NOMO-1 (cell line): Measurements from ENCODE around the gene SMC1A.
"Not testable (repeated sequence)": the region's sequence is repeated elsewhere in the genome, so short reads cannot be mapped to it uniquely, and the experiment has no call there.

Experiments
- DNase-seq, 2 experiments: peaks; one replicate each; lab custom pipeline; 2025; ENCODE audit not compliant: unreplicated experiment in 2 of 2; lab: John Stamatoyannopoulos, UW

Gene SMC1A

GRCh38 chrX:53422086-53422860 is at the start of gene SMC1A:
Gene SMC1A (minus strand): TSS chrX:53422654. CDS start chrX:53422600, 54 bp downstream.
- DNase-seq, result peak; percentile 85 to 89

GRCh38 chrX:53471346-53471745 is 48.9 kb upstream of the SMC1A start:
- no peak for DNase-seq

DNA sequence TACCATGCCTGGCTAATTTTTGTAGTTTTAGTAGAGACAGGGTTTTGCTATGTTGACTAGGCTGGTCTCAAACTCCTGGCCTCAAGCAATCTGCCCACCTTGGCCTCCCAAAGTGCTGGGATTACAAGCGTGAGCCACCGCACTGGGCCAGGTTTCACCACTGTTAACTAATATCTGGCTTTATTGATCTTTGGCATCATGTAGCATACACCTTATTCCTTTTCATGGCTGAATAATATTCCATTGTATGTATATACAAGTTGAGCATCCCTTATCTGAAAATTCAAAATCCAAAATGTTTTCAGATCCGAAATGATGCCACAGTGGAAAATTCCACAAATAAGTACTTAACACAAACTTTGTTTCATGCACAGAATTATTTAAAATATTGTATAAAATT is 46.2 kb upstream of the SMC1A start:
- DNase-seq, result not testable (repeated sequence)

GRCh38 chrX:53458082-53458481 is 35.6 kb upstream of the SMC1A start:
- DNase-seq, result no peak

DNA sequence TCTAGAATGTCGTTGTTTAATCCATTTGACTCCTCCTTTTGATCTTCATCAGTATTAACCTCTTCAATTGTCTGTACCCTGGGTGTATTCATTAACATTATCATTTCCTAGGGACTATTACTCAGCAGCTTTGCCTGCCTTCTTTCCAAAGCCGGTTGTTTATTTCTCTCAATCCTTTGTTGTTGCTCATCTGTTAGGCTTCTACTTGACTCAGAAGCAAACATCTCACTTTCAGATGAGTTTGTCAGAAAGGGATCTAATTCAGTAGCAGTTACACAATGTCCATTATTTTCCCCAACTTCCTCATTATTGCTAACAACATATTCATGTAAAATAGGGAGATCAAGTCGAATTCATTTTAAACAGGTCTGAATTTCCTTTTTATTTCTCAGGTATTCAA is 33.8 kb upstream of the SMC1A start:
- DNase-seq, result peak in 1 of 2 experiments; percentile 41

DNA sequence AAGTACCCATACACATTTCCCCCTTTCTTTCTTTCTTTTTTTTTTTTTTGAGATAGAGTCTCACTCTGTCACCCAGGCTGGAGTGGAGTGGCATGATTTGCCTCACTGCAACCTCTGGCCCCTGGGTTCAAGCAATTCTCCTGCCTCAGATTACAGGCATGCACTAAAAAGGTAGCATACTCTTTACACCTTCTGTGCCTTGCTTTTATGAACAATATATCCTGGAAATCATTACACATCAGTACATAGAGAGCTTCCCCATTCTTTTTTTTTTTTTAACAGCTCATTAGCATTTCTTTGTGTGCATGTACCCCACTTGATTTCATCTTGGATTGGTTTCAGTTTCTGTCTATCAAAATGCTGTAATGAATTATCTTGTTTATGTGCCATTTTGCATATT is 30.4 kb upstream of the SMC1A start:
- DNase-seq, result no peak

GRCh38 chrX:53449632-53450031 is 27.2 kb upstream of the SMC1A start:
- DNase-seq, result no peak

DNA sequence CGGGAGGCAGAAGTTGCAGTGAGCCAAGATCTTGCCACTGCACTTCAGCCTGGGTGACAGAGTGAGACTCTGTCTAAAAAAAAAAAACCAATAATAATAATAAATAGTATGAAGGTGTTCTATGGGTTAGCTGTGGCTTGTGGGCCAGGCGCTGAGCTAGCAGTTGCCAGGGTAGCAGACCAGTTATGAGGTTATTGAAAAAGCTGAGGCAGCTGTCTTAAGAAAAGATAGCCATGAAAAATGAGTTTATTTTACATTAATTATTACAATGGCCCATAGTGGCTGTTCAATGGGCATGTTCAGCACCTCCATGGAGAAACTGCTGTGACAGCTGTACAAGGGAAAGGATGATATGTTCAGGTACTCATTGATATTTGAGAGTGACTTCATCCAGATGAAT is 25.0 kb upstream of the SMC1A start:
- DNase-seq, result no peak

DNA sequence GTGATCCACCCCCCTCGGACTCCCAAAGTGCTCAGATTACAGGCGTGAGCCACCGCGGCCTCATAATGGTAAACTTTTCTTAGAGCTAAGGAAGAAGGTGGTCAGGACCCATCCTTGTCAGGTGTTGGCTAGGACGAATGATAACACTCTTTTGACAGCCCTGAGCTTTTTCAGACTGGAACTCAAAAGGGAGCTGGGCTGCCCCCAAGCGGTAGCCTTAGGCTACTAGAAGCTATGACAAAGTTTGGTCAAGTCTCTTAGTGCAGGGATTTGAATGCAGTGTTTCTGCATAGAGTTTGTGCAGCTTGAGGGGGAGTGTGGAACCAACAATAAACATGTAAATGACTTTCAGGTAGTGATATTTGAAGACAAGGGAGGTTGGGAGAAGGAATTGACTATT is 23.5 kb upstream of the SMC1A start:
- peak; percentile 49 to 50 for DNase-seq

DNA sequence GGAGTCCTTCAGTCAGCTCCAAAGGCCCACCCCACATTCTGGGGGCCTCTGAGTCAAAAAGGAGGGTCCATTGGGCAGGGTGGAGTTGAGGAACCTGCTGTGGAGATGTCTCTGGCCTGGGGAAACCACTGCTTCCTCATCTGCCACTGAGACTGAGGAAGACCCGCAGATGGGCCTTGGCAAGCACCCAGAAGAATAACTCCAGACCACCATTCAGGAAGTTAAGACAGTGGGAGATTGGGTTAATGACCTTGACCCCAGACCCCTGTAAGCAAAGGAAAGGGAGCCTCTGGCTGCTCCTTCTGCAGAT is 19.8 kb upstream of the SMC1A start:
- peak; percentile 54 to 60 for DNase-seq

- peak; percentile 67 to 69 for DNase-seq
These were observed 19.3 kb upstream of the SMC1A start for GRCh38 chrX:53441531-53442321.

GRCh38 chrX:53440621-53441517 is 18.4 kb upstream of the SMC1A start:
- peak; percentile 81 to 87 for DNase-seq

DNA sequence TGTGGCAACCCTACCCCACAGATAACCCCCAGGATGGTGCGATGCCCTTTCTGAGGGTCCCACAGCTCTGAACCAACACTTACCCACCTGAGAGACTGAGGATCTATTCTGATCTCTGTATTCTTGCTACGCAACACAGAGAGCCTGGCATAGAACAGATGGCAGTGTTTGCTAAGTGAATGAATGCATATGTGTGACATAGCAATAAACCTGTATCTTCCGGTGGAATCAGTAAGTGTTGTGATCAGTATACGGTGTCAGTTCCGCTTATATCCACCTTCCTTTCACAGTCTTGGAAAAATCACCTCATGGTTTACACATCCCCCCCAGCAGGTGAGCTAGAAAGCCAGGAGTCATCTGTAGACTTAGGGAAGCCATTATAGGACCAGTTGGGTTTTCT is 17.6 kb upstream of the SMC1A start:
- peak in 1 of 2 experiments; percentile 50 for DNase-seq

GRCh38 chrX:53438832-53439230 is 16.4 kb upstream of the SMC1A start:
- no peak for DNase-seq

GRCh38 chrX:53438174-53438831 is 15.8 kb upstream of the SMC1A start:
- no peak for DNase-seq

- DNase-seq, result no peak
These were observed 14.8 kb upstream of the SMC1A start for GRCh38 chrX:53437206-53437605.

DNA sequence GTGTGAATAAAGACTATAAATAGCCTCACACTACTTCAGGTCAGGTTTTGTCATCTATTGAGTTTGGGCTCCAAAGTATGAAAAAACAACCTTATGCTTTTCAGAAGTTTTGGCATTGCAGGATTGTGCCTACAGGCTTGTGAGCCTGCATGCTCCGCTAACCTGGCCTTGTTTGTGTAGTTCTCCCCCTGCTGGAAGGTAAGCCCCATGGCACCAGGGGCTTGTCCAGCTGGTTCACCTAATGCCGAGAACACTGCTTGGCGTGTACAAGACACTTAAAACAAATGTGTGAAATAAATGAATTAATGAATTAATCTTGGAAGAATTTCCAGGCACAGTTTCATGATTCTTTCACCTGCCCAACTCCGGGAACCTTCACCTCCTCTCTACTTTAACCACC is 13.5 kb upstream of the SMC1A start:
- peak; percentile 59 to 65 for DNase-seq

DNA sequence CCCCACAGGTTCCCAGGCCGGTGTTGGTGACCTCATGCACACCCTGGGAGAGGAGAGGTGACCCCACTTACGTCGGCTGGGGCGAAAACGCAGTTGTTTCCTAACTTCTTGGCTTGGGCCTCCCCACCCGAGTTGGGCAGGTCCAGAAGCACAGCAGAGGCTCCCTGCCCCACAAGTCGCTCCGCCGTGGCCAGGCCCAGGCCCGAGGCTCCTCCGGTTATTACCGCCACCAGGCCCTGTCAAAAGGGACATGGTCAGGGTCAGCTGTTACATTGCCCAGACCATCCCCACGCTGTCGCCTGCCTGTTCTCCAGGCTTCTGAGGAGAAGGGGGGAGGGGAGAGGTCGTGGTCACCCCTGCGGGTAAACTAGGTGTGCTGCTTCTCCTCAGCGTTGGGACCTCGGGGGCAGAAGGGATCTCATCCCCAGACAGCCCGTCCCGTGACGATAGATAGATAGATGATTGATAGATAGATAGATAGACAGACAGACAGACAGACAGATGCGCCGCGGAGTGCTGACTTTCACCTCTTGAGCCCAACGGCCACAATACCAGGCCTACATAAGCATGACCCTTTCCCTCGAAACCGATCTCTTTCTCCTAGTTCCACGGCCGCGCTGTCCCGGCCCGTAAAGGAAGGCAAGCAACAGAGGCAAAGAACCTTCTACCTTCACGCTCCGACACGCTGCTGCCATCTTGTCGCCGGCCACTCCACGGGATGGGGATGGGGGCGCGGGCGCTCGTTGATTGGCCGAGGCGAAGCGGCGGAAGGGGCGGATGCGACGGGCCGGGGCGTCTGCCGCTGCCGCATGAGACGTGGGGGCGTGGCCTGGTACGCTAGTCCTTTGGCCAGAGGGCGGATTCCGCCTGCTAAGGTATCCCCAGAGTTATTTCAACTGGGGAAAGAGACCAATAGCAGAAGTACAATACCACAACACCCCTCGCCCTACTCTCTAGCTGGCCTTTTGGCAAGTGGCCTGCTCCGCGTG is 11.5 kb upstream of the SMC1A start, which contains the start of gene HSD17B10:
TSS of gene HSD17B10 (minus strand) at position 720 of the 989 bp plus-strand sequence. CDS start at position 695, 25 bp downstream.
- DNase-seq, result peak; percentile 86 to 89

GRCh38 chrX:53430231-53430630 is 7.8 kb upstream of the SMC1A start:
- no peak for DNase-seq
